GM19035 (cell line): ENCODE results near the gene LFNG.

ENCODE experiments used
- ATAC-seq: cut with Tn5 transposase; IDR thresholded peaks from one replicate; pipeline ENCODE4 v1.9.1; 2021; ENCODE audit not compliant: unreplicated experiment

Gene LFNG

DNA sequence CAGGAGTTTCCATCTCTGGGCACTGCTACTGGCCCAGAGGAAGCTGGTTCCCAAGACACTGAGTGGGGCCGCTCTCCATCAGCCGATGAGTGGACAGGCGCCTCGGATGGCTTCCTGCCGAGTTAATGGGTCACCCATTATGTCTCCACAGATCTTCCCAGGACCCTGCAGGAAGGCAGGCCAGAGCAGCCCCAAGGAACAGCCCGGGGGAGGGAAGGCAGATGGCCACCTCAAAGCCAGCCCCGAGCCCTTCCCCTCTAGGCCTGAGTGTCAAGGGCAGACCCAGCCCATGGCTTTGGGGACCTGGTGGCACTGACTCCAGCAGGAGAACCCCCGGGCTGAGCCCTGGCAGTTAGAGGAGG lies 3.4 kb upstream of the LFNG start:
- no peak for ATAC-seq

DNA sequence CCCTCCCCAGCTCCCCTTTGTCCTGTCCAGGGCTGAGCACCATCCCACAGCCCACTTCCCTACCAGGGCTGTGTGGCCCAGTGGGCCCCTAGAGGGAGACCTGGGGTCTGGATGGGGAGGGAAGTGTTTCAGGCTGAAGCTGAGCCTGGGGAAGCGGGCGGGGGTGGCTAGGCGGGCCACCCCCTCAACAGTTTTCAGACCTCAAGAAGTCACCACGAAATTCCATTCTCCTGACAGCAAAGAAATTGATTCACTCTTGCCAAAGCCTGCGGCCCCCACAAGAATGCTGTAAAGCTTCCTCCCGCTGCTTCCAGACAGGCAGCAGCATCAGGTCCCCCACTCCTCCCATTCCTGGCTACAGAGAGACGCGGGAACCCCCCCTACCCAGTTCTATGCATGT lies 2.5 kb upstream of the LFNG start:
- no peak for ATAC-seq

DNA sequence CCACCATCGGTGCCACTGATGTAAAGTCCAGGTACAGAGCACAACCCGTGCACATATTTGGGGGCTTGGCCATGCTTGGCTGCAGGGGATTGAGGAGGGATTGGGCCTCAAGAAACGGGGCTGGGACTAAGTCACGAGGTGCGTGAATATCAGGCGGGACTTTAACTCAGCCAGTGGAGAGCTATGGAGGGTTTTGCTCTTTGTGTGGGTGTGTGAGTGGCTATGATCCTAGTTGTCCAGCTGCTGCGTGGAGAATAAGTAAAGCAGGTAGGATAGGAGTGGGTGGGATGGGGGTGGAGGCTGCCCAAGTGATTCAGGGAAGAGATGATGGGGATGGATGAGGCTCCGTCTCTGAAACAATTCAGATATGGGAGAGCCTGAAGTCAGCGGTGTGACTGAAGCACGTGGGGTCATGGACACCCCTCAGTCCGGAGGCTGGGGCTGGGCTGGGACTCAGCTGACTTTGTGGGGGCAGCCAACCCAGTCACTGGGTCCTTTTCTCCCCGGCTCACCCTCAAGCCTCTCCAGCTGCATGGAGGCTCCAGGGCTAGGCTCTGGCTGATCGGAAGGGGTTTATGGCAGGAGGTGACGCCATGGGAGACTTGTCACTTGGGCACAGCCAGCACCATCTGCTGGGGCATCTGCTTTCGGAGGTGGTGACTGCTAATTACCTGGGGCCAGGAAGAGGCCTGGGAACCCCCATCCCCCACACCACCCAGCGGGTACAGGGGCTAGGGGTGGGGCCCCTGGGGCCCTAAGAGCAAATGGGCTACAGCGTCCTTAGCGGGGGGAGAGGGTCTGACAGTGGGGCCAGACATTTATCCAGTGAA lies 1.7 kb upstream of the LFNG start:
- no peak for ATAC-seq

DNA sequence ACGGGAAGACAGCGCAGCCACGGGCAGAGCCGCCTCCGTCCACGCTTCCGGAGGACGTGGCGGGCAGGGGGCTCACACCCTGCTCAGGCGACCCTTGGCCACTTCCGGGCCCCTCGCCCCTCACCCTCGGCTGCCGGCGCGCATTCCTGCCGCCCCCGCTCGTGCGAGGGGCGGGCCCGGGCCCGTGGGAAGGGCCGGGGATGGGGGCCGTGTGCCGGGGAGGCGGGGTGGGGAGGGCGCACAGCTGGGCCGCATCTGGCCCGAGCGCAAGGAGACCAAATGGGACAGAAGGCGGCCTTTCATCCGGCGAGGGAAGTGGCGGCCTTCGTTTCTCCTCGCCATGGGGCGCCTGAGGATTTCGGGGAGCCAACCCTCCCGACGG lies 846 bp upstream of the LFNG start:
- ATAC-seq: no peak

DNA sequence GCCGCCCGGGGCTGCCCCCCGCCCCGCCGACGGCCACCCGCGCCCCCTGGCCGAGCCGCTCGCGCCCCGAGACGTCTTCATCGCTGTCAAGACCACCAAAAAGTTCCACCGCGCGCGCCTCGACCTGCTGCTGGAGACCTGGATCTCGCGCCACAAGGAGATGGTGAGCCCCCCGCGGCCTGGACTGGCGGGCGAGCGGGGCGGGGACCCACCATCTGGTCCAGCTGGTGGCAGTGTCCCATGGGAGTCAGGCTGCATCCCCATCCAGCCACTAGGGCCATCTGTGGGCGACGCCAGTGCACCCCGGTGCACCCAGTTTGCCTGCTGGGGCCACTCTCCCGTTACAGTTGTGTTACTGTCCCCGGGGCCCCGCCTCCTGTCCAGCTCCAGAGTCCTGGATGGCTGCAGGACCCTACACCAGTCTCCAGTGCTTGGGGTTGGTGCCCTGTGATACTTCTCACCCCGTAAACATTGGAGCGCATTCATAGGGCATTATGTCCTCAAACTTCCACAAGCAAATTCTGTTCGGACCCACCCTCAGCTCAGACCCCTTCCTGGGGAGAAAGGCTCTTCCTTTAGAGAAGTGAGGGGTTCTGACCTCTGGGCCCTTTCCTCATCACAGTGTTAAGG lies 672 bp downstream of the LFNG start:
- ATAC-seq: no peak

DNA sequence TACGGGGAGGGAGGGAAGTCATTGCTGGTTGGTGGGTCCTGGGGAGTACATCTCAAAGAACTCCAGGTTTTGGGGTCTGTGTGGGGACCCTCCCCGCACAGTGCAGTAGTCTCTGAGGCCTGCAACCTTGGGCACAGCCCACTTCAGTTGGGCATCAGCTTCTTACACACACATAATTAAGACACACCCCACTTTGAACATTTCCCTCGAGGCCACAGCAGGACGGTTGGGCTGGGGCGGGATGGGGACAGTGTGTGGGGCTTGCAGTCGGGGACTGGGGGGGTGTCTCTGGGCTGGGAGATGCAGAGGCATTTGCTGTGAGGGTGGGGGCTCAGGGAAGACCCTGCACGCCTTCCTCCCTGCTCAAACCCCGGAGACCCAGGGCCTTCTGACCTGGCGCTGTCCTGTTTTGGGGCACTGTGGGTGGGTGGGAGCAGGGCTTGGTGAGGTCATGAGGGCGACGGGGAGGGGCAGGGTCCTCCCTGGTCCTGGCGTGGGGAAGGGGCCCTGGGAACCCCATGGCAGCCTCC lies 1.3 kb downstream of the LFNG start:
- ATAC-seq: no peak

DNA sequence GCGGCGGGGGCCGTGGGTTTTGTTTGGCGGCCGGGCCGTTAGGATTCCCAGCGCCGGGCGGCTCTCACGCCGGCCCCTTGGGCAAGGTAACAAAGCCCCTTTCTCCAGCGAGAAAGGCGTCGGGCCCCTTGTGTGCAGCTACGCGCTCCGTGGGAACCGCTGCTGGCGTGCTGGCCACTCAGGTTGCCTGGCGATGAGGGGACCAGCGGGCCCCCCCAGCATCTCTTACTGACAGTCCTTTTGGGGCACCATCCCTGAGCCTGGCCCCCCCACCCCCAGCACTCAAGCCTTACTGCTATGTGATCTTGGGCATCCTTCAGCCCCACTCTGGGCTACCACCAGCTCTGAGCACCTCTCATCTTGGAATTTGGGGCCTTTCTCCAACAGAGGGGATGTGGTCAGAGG lies 1.8 kb downstream of the LFNG start:
- no peak for ATAC-seq

DNA sequence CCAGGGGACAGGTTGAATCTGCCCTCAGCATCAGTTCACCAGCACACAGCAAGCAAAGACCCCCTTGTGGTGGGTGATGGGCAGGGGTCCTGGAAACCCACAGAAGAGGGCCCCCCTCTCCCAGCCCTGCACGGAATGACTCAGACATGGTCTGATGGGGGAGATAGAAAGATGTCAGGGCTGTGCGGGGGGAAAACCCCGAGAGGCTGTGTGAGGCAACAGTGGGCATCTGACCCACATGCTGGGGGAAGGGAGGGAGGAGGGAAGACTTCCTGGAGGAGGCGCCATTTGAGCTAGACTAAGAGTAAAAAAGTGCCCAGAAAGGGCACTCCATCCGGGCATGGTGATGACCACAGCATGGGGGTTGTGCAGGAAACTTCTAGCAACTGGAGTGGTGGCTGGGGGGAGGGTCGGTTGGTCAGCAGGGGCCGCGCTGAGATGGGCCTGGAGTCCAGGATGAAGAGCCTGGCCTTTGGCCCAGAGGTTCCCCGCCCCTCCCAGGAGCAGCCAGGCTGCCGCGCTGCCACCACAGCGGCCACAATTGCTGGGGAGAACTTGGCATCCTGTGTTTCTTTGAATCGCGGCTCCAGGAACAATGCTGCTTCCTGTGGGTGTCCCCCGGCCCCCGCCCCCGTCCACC lies 2.5 kb downstream of the LFNG start:
- no peak for ATAC-seq

DNA sequence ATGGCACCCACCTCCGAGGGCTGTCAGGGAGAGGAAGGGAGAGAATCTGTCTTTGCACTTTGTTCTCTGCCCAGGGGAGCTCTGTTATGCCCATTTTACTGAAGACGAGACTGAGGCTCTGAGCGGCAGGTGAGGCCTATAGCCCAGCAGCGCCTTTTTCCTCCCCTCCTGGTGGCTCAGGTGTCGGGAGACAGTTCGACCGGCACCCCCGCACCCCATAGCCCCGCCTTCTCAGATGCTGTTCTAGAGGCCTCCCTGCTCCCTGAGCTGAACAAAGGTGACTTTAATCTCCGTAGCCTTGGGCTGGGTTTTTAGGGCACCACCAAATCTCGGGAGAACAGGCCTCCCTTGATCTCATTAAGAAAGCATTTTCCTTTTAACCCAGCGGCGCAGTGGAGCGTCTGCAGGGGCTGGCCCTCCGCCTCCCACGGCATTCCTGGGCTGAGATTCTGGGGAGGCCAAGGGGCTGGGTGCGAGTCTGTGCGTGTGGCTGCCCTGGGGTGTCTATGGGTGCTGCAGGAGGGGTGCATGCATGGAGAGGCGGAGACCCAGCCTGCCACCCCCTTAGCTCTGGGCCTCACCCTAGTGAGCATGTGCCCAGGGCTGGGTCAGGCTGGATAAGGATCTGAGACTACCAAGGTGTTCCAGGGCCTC lies 3.3 kb downstream of the LFNG start:
- no peak for ATAC-seq

DNA sequence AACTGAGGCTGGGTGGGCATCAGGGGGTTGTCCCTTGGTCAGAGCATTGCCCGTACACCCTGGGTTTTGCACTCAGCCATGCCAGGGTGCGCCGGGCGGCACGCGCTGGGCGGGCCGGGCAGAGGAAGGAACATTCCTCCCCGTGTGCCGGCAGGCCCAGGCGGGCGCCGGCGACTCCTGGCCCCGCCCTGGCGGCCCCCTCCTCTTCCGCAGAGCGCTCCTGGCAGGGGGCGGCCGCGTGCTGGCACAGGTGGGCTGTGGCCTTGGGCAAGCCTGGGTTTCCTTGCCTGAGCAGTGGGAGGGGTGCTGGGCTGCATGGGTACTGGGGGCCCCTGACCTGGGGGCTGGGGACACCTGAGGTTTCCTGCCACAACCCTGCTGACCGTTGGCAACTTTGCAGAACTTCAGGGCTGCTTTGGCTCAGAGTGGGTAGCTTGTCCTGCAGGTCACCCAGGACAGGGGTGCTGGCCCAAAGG lies 3.9 kb downstream of the LFNG start:
- ATAC-seq: no peak

DNA sequence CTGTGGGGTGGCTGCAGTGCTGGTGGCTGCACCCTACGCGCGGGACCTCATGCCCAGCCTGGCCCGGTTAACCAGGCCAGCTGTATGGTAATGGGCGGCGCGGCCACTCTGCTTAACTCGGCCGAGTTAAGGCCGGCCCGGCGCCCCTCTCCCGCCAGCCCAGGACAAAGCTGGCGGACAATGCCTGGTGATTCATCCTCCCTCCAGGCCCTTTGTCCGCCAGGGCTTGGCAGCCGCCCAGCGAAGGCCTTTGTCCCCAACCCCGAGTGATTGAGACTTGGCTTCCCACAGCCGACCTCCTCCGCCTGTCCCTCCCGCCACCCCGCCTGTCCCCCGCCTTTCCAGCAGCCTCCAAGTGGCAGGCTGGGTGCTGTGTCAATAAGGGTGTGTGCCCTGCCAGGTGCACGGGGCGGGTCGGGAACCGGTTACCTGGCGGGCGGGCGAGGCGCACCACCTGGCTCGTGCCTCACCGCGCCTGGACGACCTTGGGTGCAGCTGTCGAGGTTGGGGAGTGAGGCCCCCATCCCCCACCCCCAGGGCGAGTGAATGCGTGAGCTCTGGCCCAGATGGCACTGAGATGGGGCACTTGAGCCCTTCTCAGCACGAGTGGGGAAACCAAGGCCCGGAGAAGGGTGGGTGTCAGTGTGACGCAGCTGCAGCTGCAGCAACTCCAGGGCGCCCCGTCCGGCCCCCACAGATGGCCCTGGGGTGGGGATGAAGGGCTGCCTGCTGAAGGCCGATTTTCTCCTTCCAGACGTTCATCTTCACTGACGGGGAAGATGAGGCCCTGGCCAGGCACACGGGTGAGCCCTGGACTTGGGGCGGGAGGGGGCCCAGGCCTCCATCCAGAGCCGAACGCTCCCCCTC lies 4.6 kb downstream of the LFNG start:
- no peak for ATAC-seq

DNA sequence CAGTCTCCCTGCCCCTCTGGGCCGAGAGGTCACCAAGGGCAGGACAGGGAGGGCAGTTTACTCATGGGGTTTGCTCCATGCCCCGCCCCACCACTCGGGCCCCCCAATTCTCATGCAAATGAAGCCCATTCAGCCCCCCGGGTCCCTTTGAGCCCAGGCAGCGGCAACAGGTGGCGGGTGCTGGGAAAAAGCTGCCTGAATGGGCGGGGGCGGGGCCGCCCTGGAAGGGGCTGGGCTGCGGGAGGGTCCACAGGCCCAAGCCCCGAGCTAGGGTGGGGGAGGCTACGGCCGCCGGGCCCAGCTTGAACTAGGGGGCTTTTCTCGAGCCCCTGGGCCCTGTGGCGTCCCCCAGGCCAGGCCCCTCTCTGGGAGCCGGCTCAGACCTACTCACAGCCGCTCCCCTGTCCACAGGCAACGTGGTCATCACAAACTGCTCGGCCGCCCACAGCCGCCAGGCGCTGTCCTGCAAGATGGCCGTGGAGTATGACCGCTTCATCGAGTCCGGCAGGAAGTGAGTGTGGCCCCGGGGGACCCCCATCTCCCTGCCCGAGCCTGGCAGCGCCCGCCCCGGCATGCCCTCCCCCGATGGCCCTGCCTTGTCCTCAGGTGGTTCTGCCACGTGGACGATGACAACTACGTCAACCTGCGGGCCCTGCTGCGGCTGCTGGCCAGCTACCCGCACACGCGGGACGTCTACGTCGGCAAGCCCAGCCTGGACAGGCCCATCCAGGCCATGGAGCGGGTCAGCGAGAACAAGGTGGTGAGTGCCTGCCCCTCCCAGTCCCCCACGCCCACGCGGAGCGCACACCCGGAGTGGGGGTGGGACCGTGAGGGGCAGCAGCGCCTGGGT lies 5.5 kb downstream of the LFNG start:
- no peak for ATAC-seq

DNA sequence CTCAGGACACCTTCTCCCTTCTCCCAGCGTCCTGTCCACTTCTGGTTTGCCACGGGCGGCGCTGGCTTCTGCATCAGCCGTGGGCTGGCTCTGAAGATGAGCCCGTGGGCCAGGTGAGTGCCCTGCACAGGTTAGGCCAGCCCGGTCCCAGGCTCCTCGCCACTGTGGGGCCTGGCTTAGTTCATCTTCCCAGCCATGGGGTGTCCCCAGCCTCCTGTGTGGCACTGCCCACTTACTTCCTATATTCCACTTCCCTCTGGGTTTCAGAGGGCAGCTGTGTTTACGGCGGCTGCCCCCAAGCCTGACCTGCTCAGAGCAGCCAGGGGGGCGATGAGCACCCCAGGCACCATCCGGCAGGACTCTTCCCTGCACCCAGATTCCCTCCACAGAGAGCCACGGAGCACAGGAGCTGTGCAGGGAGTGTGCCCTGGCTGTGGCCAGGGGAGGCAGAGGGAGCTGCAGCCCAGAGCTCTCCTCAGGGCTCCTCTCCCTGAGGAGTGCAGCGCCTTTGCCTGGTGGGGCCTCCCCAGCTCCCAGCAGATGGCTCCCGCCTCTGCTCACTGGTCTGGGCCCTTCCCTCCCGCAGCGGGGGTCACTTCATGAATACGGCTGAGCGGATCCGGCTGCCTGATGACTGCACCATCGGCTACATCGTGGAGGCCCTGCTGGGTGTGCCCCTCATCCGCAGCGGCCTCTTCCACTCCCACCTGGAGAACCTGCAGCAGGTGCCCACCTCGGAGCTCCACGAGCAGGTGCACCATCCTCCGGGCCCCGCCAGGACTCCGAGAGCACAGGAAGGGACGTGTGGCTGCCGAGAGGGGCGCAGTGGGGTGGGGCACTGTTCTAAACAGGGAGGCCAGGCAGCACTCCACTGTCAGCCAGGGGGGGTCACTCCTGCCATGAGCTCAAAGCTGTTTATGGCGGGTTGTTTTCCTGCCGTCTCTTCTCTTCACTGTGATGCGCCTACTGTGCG lies 6.4 kb downstream of the LFNG start:
- ATAC-seq: no peak

DNA sequence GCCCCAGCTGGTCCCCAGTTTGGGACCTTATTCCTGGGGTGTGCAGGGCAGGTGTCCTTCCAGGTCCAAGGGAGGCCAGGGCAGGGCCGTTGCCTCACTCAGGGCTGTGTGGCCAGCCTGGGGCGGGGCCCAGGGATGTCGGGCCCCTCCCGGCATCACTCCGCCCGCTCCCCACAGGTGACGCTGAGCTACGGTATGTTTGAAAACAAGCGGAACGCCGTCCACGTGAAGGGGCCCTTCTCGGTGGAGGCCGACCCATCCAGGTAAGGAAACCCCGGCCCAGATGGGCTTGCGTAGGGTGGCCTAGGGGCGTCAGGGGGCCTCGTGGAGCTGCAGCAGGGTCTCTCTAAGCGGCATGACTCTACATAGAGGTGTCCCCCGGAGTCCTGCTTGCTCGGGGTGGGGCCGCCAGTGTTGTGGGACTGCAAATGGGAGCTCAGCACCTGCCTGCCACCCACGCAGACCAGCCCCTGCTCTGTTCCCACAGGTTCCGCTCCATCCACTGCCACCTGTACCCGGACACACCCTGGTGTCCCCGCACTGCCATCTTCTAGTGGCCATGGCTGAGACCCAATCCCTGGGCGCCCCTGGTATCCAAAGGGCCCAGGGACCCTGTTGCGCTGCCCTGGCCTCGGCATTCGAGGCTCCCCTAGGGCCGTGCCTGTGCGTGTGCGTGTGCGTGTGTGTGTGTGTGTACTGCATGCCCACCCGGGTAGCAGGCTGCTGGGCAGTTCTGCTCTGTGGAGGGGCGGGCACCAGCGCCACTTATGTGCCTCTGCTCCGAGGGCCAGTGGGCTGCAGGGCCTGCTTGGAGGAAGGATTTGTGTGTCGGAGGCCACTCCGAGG lies 7.3 kb downstream of the LFNG start:
- no peak for ATAC-seq

DNA sequence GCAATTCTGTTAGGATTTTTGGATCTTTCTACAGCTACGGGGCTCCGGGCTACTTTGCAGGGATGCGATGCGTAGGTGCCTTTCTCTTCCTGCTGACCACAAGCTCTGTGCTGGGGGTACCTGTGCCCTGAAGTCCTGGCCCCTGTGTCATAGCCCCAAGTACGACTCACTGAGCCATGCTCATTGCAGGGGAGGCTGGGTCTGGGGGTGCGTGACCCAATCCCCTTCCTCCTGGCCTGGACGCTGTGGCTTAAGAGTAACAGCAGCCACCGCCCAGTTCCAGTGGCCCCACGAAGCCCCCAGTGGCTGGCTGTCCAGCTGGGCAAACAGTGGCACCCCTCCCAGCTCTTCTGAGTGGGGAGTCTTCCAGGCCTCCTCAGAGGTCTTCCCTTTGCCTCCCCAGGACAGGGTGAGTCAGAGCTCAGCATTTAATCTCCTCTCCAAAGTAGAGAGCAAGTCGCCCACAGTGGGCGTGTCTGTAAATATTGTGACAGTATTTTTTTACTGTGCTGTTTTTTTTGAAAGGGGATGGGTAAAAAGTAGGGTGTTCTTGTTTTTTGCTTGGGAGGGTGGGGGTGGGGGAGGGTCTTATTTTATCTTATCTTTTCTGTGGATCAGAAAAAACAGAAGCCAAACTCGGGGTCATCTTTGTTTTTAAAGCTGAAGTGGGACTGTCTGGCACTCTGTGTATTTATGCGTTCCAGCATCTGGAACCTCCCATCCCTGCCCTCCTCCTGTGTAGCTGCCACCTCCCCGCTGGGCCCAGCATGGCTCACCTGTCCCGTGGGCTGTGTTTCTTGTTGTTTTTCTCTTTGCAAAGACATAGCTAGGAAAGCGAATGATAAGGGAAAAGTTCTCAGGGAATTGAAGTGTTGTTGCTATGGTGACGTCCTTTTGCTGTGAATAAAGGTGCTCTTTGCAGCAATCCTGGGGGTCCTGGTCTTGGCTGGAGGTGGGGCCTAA lies 8.2 kb downstream of the LFNG start:
- no peak for ATAC-seq

DNA sequence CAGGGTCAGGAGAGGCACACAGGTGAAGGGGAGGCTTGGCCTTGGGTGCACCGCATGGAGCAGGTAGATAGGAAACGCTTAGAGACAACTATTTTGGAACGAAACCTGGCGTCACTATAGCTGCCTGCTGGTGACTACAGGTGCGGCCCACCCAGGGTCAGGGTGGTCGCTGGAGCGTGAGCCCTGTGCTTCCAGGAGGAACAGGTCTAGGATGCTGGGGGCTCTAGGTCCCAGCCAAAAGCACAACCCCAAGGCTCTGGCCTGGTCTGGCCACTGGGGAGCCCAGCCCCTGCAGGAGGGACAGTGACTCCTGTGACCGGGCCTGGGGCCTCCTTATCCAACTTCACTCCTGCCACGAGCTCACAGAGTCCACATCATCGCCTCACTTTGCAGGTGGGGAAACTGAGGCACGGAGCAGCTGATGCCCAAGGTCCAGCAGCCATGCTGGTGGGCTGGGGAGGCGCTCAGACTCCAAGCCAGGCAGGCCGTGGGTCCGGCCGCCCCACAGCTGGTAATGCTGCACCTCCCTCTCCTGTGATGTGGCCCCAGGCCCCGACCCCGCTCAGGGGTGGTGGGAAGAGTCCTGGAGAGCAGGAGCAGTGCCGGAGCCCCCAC lies 9.0 kb downstream of the LFNG start:
- ATAC-seq: no peak
